Tracheal epithelial cell (primary cell): ENCODE data around the gene PFKP. TPM values are rescaled to one million over a fixed set of nuclear protein-coding genes. Genes with fewer than 3 reads are reported as not detected.

Experiments used
- total RNA-seq: library from RNA; depleted of rRNA; stranded (reverse); fragments of >200 nt; gene quantifications from 2 replicates; pipeline ENCODE4 v1.2.1, GENCODE V29; 2014

PFKP gene
- total RNA-seq: 187 and 447 TPM in 2 replicates

GRCh38 chr10:3067118-3067858 lies at the start of gene PFKP:
Gene PFKP, plus strand, starts transcription at chr10:3067548. Its CDS starts 48 bp downstream, at chr10:3067596.

GRCh38 chr10:3172446-3173170 lies 105.3 kb downstream of the PFKP start, which contains the start of gene PITRM1:
Gene PITRM1, minus strand, starts transcription at chr10:3172782. Its CDS starts 10 bp downstream, at chr10:3172772.

Other genes with a start within 250 kb of the PFKP start
- gene PITRM1, start 105.2 kb downstream of the PFKP start, total RNA-seq: 47.5 and 54.2 TPM in 2 replicates